Mucosa of descending colon (tissue), 3 donors: ENCODE measurements around the gene OTOA. TPM values are rescaled to one million over a fixed set of nuclear protein-coding genes. Genes with fewer than 3 reads are reported as not detected.
A peak's percentile ranks its signal among the peaks of the same experiment; 100 is the strongest.
"Not testable (repeated sequence)": the region's sequence is repeated elsewhere in the genome, so short reads cannot be mapped to it uniquely, and the experiment has no call there.

Source experiments
- ATAC-seq: fragments of 200-7000 bp; cut with Tn5 transposase; one replicate; pipeline ENCODE4 v1.9.1; 2020; ENCODE audit warnings: mild to moderate bottlenecking, moderate library complexity
- DNase-seq, 3 donors: peaks; one replicate each; pipeline ENCODE4 v3.0.0-alpha.2; 2020
- H3K36me3 ChIP-seq: fragments of 200-600 bp; one replicate; pipeline ENCODE4 v1.8.0; 2021; ENCODE audit warnings: low read depth, mild to moderate bottlenecking
- H3K4me1 ChIP-seq: fragments of 200-600 bp; one replicate; pipeline ENCODE4 v1.8.0; 2021; ENCODE audit warnings: low read depth, mild to moderate bottlenecking
- H3K4me3 ChIP-seq: fragments of 200-600 bp; one replicate; pipeline ENCODE4 v1.8.0; 2021; ENCODE audit warnings: mild to moderate bottlenecking
- H3K9me3 ChIP-seq: fragments of 200-600 bp; one replicate; pipeline ENCODE4 v1.8.0; 2021; ENCODE audit warnings: mild to moderate bottlenecking
- intact Hi-C, 2 donors: fragments of 100-400 bp; cut with DNase I in 1 of 2; cut with micrococcal nuclease in 1 of 2; formaldehyde crosslinking; loops; one replicate each; pipeline versions ENCODE4 v1.11.0 to v1.11.1; 2022; cut with DNase I, micrococcal nuclease
- total RNA-seq, 3 donors: library from RNA; stranded (reverse); fragmentation: NEBNext Ultra II Directional in 2 of 3; extraction: Animal tissue kit (Norgen Biotek cat#: 25700) in 2 of 3; gene quantifications; one replicate each; pipeline versions ENCODE4 v1.2.1 to v1.2.4, GENCODE V29; 2021 to 2023
- TF ChIP-seq, protein P1 (sequence below): fragments of 200-600 bp; IDR thresholded peaks from one replicate; pipeline ENCODE4 v1.8.0; 2022; ENCODE audit warnings: antibody characterized with exemption, mild to moderate bottlenecking
- donor health status: DM: no; HTN: no; CAD: no; lungs with moderate emphysema.
- donor health status: DM: no; HTN: no; CAD: no.
- donor health status: DM: no; HTN: yes; CAD: no.

Gene OTOA
- total RNA-seq, 3 donors from 2014 or later = 0.14 to 0.36 (median 0.25) TPM

GRCh38 chr16:21647562-21648164, 16.1 kb upstream of the OTOA start:
- intact Hi-C loops = no loop called here

DNA sequence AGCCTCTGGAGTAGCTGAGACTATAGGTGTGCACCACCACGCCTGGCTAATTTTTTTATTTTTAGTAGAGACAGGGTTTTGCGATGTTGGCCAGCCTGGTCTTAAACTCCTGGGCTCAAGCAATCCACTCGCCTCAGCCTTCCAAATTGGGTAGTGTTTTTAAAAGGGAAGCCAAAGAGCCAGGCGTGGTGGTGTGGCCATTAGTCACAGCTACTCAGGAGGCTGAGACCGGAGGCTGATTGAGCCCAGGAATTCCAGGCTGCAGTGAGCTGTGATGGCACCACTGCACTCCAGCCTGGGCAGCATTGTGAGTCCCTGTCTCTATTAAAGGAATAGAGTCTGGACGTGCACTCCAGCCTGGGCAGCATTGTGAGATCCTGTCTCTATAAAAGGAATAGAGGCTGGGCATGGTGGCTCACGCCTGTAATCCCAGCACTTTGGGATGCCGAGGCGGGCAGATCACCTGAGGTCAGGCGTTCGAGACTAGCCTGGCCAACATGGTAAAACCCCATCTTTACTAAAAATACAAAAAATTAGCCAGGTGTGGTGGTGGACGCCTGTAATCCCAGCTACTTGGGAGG, 13.9 kb upstream of the OTOA start:
- intact Hi-C loops, H3K36me3 ChIP-seq, H3K4me1 ChIP-seq, DNase-seq, H3K9me3 ChIP-seq, H3K4me3 ChIP-seq, ATAC-seq: not testable (repeated sequence)

More at GRCh38 chr16:21647562-21648164, 16.1 kb upstream of the OTOA start:
- Histone ChIP-seq H3K36me3 (no peaks in the 10 kb centered on the region), H3K4me1 (peaks cover 9% of the 10 kb centered on the region), H3K4me3 (no peak overlapping the region), H3K9me3 (no peaks in the 10 kb centered on the region)
- TF ChIP-seq, protein P1, sequence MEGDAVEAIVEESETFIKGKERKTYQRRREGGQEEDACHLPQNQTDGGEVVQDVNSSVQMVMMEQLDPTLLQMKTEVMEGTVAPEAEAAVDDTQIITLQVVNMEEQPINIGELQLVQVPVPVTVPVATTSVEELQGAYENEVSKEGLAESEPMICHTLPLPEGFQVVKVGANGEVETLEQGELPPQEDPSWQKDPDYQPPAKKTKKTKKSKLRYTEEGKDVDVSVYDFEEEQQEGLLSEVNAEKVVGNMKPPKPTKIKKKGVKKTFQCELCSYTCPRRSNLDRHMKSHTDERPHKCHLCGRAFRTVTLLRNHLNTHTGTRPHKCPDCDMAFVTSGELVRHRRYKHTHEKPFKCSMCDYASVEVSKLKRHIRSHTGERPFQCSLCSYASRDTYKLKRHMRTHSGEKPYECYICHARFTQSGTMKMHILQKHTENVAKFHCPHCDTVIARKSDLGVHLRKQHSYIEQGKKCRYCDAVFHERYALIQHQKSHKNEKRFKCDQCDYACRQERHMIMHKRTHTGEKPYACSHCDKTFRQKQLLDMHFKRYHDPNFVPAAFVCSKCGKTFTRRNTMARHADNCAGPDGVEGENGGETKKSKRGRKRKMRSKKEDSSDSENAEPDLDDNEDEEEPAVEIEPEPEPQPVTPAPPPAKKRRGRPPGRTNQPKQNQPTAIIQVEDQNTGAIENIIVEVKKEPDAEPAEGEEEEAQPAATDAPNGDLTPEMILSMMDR = no peak
- DNase-seq = no peak
- no peak for ATAC-seq

DNA sequence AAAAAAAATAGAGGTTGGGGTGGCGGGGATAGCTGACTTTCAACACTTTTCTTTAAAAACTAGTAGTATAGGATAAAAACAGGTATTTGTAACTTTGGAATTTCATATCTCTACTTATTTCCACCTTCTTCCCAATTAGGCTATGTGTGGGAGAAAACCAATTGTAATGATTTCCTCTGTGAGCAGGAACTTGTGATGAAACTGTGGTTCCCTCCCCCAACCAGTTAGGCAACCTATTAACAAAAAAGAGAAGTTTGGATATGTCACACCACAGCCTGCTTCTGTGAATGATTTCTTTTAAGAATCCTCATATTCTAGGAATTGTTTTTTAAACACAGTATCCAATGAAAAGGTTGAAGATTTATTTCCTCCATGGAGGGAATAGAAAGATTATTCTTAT, 13.2 kb upstream of the OTOA start:
- intact Hi-C loops = no loop called here
- TF ChIP-seq, protein P1 = no peak
- DNase-seq (peak in 1 of 3 donors; percentile 42), ATAC-seq (no peak)
- no peaks in the 10 kb centered on the region for H3K36me3 ChIP-seq
- H3K9me3 ChIP-seq = no peaks in the 10 kb centered on the region
- no peak overlapping the region for H3K4me3 ChIP-seq
- peaks cover 9% of the 10 kb centered on the region for H3K4me1 ChIP-seq

GRCh38 chr16:21651515-21651914, 12.3 kb upstream of the OTOA start:
- no peak overlapping the region for H3K4me3 ChIP-seq

GRCh38 chr16:21652453-21652852, 11.3 kb upstream of the OTOA start, which contains the start of gene IGSF6:
IGSF6 (minus strand) TSS chr16:21652608; CDS start chr16:21652598, 10 bp downstream.
- no peak for ATAC-seq
- Histone ChIP-seq H3K36me3 (no peaks in the 10 kb centered on the region), H3K4me3 (no peak within 1 kb of the TSS), H3K4me1 (peaks cover 9% of the 10 kb centered on the region), H3K9me3 (no peaks in the 10 kb centered on the region)
- DNase-seq = no peak
- TF ChIP-seq, protein P1 = no peak
- intact Hi-C loops = no loop called here

More at GRCh38 chr16:21651515-21651914, 12.3 kb upstream of the OTOA start:
- intact Hi-C loops = no loop called here
- peaks cover 9% of the 10 kb centered on the region for H3K4me1 ChIP-seq
- ATAC-seq (no peak), DNase-seq (no peak)
- no peaks in the 10 kb centered on the region for H3K9me3 ChIP-seq
- no peaks in the 10 kb centered on the region for H3K36me3 ChIP-seq
- TF ChIP-seq, protein P1 = no peak

DNA sequence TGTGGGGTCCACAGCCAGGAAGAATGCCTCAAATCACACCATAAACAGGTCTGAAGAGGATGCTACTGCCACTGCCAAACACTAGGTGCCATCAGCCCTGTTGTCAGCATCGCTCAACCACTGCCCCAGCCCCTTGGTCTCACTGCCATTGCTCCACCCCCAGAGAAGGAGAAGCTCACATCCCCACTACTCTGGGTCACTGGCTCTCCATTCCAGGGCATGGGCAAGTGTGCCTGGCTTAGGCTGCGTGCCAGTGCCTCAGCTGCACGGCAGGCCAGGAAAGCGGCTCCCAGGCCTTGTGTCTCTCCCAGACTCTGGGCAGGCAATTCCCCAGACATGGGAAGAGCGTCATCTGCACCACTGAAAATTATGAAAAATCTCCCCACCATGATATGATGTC, 10.2 kb upstream of the OTOA start:
- DNase-seq = peak in 1 of 3 donors; percentile 48
- TF ChIP-seq, protein P1 = no peak
- no peaks in the 10 kb centered on the region for H3K4me1 ChIP-seq
- no peak for ATAC-seq
- intact Hi-C loops = no loop called here
- H3K36me3 ChIP-seq = no peaks in the 10 kb centered on the region
- H3K4me3 ChIP-seq = no peak overlapping the region
- H3K9me3 ChIP-seq = no peaks in the 10 kb centered on the region
